ENCODE measurements around the gene PACSIN2.
"Not testable (repeated sequence)": the region's sequence is repeated elsewhere in the genome, so short reads cannot be mapped to it uniquely, and the experiment has no call there.

Gene PACSIN2

GRCh38 chr22:42996646-42997365 lies 18.1 kb downstream of the PACSIN2 start:
- ChIA-PET CTCF (interaction anchor here (0.7 kb wide), 1 partner anchor 53 kb away, joined by 3 read pairs; no protein-coding TSS in a partner anchor), POLR2A (no interaction called here)
- TF ChIP-seq, protein P1, sequence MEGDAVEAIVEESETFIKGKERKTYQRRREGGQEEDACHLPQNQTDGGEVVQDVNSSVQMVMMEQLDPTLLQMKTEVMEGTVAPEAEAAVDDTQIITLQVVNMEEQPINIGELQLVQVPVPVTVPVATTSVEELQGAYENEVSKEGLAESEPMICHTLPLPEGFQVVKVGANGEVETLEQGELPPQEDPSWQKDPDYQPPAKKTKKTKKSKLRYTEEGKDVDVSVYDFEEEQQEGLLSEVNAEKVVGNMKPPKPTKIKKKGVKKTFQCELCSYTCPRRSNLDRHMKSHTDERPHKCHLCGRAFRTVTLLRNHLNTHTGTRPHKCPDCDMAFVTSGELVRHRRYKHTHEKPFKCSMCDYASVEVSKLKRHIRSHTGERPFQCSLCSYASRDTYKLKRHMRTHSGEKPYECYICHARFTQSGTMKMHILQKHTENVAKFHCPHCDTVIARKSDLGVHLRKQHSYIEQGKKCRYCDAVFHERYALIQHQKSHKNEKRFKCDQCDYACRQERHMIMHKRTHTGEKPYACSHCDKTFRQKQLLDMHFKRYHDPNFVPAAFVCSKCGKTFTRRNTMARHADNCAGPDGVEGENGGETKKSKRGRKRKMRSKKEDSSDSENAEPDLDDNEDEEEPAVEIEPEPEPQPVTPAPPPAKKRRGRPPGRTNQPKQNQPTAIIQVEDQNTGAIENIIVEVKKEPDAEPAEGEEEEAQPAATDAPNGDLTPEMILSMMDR (IDR thresholded peaks at IDR 0.05; ENCODE audit: insufficient read depth, low read length, missing control alignments), result no peak
- DNase-seq (ENCODE audit: low read depth, low spot score), result no peak
- H3K4me3 ChIP-seq (ENCODE audit: low read depth, low read length), result no peak overlapping the region

DNA sequence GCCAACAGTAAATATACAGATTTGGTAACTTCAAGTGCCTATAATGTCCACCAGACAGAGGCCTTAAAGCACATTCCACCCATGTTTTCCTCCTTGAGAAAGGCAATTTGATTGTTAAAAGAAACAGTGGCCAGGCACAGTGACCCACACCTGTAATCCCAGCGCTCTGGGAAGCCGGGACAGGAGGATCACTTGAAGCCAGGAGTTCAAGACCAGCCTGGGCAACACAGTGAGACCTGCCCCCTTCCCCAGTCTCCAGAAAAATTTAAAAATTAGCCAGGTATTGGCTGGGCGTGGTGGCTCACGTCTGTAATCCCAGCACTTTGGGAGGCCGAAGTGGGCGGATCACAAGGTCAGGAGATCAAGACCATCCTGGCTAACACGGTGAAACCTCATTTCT lies 19.3 kb downstream of the PACSIN2 start:
- POLR2A ChIA-PET, result interaction anchor here (0.7 to 1.1 kb wide), 5 partner anchors 9 to 62 kb away, joined by 3 to 9 read pairs (median 4); partner anchors contain the start of gene PACSIN2
- DNase-seq (ENCODE audit: low read depth, low spot score); H3K4me3 ChIP-seq (ENCODE audit: low read depth, low read length): not testable (repeated sequence)
- CTCF ChIA-PET, result interaction anchor here (1.0 to 1.4 kb wide), 3 partner anchors 25 to 192 kb away, joined by 3 to 5 read pairs (median 3); no protein-coding TSS in a partner anchor

DNA sequence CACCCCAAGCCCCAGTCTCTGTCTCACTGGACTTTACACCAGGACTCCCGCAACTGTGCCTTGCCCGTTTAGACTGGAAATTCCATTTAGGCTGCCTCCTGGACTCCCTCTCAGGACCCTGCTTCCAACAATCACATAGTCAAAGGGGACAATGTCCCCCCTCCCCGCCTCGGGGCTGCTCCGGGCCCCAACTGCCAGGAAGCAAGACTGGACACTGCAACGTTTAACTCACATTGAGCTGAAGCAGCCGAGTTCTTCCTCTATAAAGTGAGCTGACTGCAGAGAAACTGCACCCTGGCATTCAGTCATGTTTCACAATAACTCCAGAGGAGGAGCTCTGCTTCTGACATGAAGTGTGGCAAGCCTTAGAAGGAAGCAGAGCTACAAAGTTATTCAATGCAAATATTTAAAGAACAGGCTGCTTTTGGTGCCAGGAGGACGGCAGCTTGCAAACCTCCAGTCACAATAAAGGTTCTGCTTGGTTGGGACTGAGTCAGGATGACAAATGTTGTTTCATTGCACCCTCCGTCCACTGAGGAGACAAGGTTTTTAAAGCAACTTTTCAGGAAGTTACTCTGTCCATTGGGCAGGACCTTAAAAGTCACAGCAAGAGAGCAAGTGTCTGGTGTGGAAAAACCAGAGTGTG lies 19.9 kb downstream of the PACSIN2 start:
- TF ChIP-seq, protein P1 (IDR thresholded peaks at IDR 0.05; ENCODE audit: insufficient read depth, low read length, missing control alignments), result no peak
- ChIA-PET POLR2A (interaction anchor here (0.7 to 1.1 kb wide), 5 partner anchors 9 to 61 kb away, joined by 3 to 9 read pairs (median 4); partner anchors contain the start of gene PACSIN2), CTCF (interaction anchor here (1.0 to 1.5 kb wide), 4 partner anchors 10 to 193 kb away, joined by 3 to 5 read pairs (median 3); no protein-coding TSS in a partner anchor)
- H3K4me3 ChIP-seq (ENCODE audit: low read depth, low read length), result peak overlapping the region; percentile 43
- peak; percentile 81 for DNase-seq (ENCODE audit: low read depth, low spot score)

GRCh38 chr22:42994276-42994916 lies 20.6 kb downstream of the PACSIN2 start:
- POLR2A ChIA-PET, result interaction anchor here (0.9 to 1.5 kb wide), 5 partner anchors 9 to 21 kb away, joined by 4 to 9 read pairs (median 4); partner anchors contain the start of gene PACSIN2

DNA sequence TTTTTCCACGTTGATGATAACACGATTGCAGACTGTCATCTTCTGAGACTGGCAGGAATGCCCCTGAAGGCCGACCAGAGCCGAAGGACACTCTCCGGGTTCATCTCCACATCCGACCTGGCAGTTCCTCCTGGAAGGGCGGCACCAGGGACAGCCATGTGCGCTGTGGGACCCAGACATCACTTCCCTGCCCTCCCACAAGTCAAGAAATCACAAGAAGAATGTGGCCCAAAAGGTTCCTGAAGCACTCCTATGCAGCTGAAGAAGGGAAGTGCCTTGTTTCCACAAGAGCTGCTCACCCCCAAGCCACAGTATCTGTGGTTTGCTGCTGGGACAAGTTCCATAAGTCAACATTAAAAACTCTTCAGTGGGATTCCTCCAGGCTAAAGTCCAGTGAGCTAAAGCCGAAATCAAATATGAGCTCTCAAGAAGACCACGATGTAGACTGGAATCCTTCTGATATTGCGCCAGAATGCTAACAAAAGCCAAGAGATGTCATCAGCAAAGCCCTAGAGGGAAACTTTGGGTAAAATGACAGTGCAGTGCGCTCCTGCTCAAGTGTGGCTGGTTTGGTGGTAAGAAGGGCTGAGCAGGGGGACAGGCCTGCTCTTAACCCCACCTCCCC lies 21.2 kb downstream of the PACSIN2 start:
- ChIA-PET CTCF (interaction anchor here (1.5 kb wide), 1 partner anchor 9 kb away, joined by 3 read pairs; no protein-coding TSS in a partner anchor), POLR2A (interaction anchor here (0.9 to 1.5 kb wide), 3 partner anchors 9 to 21 kb away, joined by 3 to 4 read pairs (median 4); partner anchors contain the start of gene PACSIN2)
- H3K4me3 ChIP-seq (ENCODE audit: low read depth, low read length), result no peak overlapping the region; the same call in 1 of the 2 replicates
- DNase-seq (ENCODE audit: low read depth, low spot score), result no peak
- TF ChIP-seq, protein P1 (IDR thresholded peaks at IDR 0.05; ENCODE audit: insufficient read depth, low read length, missing control alignments), result no peak

More at GRCh38 chr22:42994276-42994916, 20.6 kb downstream of the PACSIN2 start:
- H3K4me3 ChIP-seq (ENCODE audit: low read depth, low read length), result peak overlapping the region; percentile 43
- CTCF ChIA-PET, result interaction anchor here (1.0 to 1.5 kb wide), 4 partner anchors 10 to 193 kb away, joined by 3 to 5 read pairs (median 3); no protein-coding TSS in a partner anchor
- no peak for DNase-seq (ENCODE audit: low read depth, low spot score)
- TF ChIP-seq, protein P1 (IDR thresholded peaks at IDR 0.05; ENCODE audit: insufficient read depth, low read length, missing control alignments), result no peak
